GM19099 (cell line): ENCODE data around the gene TAX1BP1.

Experiments used
- POLR2A ChIP-seq: IDR thresholded peaks from 3 replicates; pipeline ENCODE4 v1.6.1; 2011; ENCODE audit warnings: low read depth; ENCODE audit not compliant: insufficient read length; ENCODE audit errors: extremely low read depth

The TAX1BP1 gene

GRCh38 chr7:27873981-27874957, 134.3 kb downstream of the TAX1BP1 start:
- TF ChIP-seq POLR2A, result no peak

GRCh38 chr7:27875061-27875460, 135.1 kb downstream of the TAX1BP1 start:
- TF ChIP-seq POLR2A, result no peak

- TF ChIP-seq POLR2A, result no peak
These were observed 135.9 kb downstream of the TAX1BP1 start for GRCh38 chr7:27875832-27876231.

- TF ChIP-seq POLR2A, result no peak
These were observed 136.8 kb downstream of the TAX1BP1 start for GRCh38 chr7:27876756-27877155.
